HepG2 (cell line): ENCODE measurements around the gene CCBE1. TPM values are rescaled to one million over a fixed set of nuclear protein-coding genes. Genes with fewer than 3 reads are reported as not detected.

Source experiments
- BCL3 ChIP-seq: sonication (generic); formaldehyde crosslinking; IDR thresholded peaks from 2 replicates; pipeline ENCODE4 v1.5.1; 2020; ENCODE audit warnings: mild to moderate bottlenecking, missing genetic modification reagents, moderate library complexity
- CTCF ChIP-seq: sonication (generic); formaldehyde crosslinking; IDR thresholded peaks from 2 replicates; pipeline ENCODE4 v1.5.0; 2020; ENCODE audit warnings: mild to moderate bottlenecking, missing genetic modification reagents, moderate library complexity
- EEA1 ChIP-seq: sonication (generic); formaldehyde crosslinking; IDR thresholded peaks from 2 replicates; pipeline ENCODE4 v1.5.1; 2020; ENCODE audit warnings: mild to moderate bottlenecking, missing genetic modification reagents, borderline replicate concordance
- EP300 ChIP-seq, 3 experiments: sonication (generic) in 1 of 3; formaldehyde crosslinking in 1 of 3; IDR thresholded peaks; 2 replicates each; pipeline versions ENCODE4 v1.5.1 to v1.6.1; 2011 to 2020; ENCODE audit warnings: low read depth in 2 of 3, low read length in 2 of 3, borderline replicate concordance in 1 of 3, improper control_type of control experiment in 1 of 3, mild to moderate bottlenecking in 1 of 3, missing genetic modification reagents in 1 of 3, moderate library complexity in 1 of 3
- FOXA1 ChIP-seq, 2 experiments: fragments of 450-650 bp in 1 of 2; sonication (generic) in 1 of 2; formaldehyde crosslinking in 1 of 2; IDR thresholded peaks; 2 replicates each; pipeline versions ENCODE4 v1.4.0 to v1.6.1; 2016 to 2020; ENCODE audit warnings: missing genetic modification reagents in 1 of 2
- GABPB1 ChIP-seq: IDR thresholded peaks from 2 replicates; pipeline ENCODE4 v1.6.1; 2016; ENCODE audit warnings: mild to moderate bottlenecking, missing genetic modification reagents, moderate library complexity, missing compliant biosample characterization
- GATAD1 ChIP-seq: IDR thresholded peaks from 2 replicates; pipeline ENCODE4 v1.6.1; 2016; ENCODE audit warnings: missing genetic modification reagents, missing compliant biosample characterization
- HNF1A ChIP-seq, 2 experiments: sonication (generic) in 1 of 2; formaldehyde crosslinking in 1 of 2; IDR thresholded peaks; 2 replicates each; pipeline versions ENCODE4 v1.4.0 to v1.6.1; 2016 to 2020; ENCODE audit warnings: borderline replicate concordance in 1 of 2, low read depth in 1 of 2, mild to moderate bottlenecking in 1 of 2, missing genetic modification reagents in 1 of 2
- MAFF ChIP-seq: IDR thresholded peaks from 2 replicates; pipeline ENCODE4 v1.6.1; 2011; ENCODE audit warnings: low read depth, low read length, improper control_type of control experiment
- MIER2 ChIP-seq: IDR thresholded peaks from 2 replicates; pipeline ENCODE4 v1.6.1; 2016; ENCODE audit warnings: missing biosample characterization, missing genetic modification reagents
- PHF20 ChIP-seq: sonication (generic); formaldehyde crosslinking; IDR thresholded peaks from 2 replicates; pipeline ENCODE4 v1.5.0; 2020; ENCODE audit warnings: mild to moderate bottlenecking, missing genetic modification reagents
- TCF12 ChIP-seq, 2 experiments: fragments of 450-650 bp in 1 of 2; sonication (generic) in 1 of 2; formaldehyde crosslinking in 1 of 2; IDR thresholded peaks; 2 replicates each; pipeline versions ENCODE4 v1.6.1 to v1.8.0; 2017 to 2022; ENCODE audit warnings: antibody characterized with exemption in 1 of 2, mild to moderate bottlenecking in 1 of 2, missing genetic modification reagents in 1 of 2, moderate library complexity in 1 of 2
- ZC3H4 ChIP-seq: sonication (generic); formaldehyde crosslinking; IDR thresholded peaks from 2 replicates; pipeline ENCODE4 v1.4.0; 2020; ENCODE audit warnings: missing genetic modification reagents, borderline replicate concordance
- ZFP37 ChIP-seq: sonication (generic); formaldehyde crosslinking; IDR thresholded peaks from 2 replicates; pipeline ENCODE4 v1.4.0; 2020; ENCODE audit warnings: missing genetic modification reagents, borderline replicate concordance
- ZNF232 ChIP-seq: sonication (generic); formaldehyde crosslinking; IDR thresholded peaks from 2 replicates; pipeline ENCODE4 v1.4.0; 2020; ENCODE audit warnings: missing genetic modification reagents, borderline replicate concordance
- ZNF292 ChIP-seq: sonication (generic); formaldehyde crosslinking; IDR thresholded peaks from 2 replicates; pipeline ENCODE4 v1.8.1; 2022; ENCODE audit warnings: mild to moderate bottlenecking, low read depth, missing genetic modification reagents, borderline replicate concordance
- ZNF724P ChIP-seq: sonication (generic); formaldehyde crosslinking; IDR thresholded peaks from 2 replicates; pipeline ENCODE4 v1.8.0; 2022; ENCODE audit warnings: missing genetic modification reagents, borderline replicate concordance
- ZNF792 ChIP-seq: IDR thresholded peaks from 2 replicates; pipeline ENCODE4 v1.6.1; 2016
- ZSCAN25 ChIP-seq: sonication (generic); formaldehyde crosslinking; IDR thresholded peaks from 2 replicates; pipeline ENCODE4 v1.8.0; 2022; ENCODE audit warnings: mild to moderate bottlenecking, missing genetic modification reagents
- polyA plus RNA-seq, 8 experiments: library from polyadenylated mRNA; depleted of rRNA in 3 of 8; stranded (reverse) in 7 of 8; unstranded in 1 of 8; fragments of >200 nt; fragmentation: Illumina TruSeq in 4 of 8; extraction: Trizol in 4 of 8; gene quantifications; 2 replicates each; pipeline versions ENCODE4 v1.2.1 to v1.2.3, GENCODE V29; 2011 to 2016; ENCODE audit warnings: low read depth in 4 of 8, missing spikeins in 1 of 8, mixed read lengths in 1 of 8; ENCODE audit not compliant: insufficient read depth in 1 of 8
- total RNA-seq, 5 experiments: library from RNA; depleted of rRNA; stranded (reverse); fragments of >200 nt; fragmentation: Illumina TruSeq; extraction: Trizol; gene quantifications; 2 replicates each; pipeline ENCODE4 v1.2.3, GENCODE V29; 2016; ENCODE audit warnings: low read depth in 1 of 5
- TF ChIP-seq, protein P1 (sequence below): sonication (generic); formaldehyde crosslinking; IDR thresholded peaks from 2 replicates; pipeline ENCODE4 v1.9.0; 2021; ENCODE audit warnings: missing genetic modification reagents, mild to moderate bottlenecking, borderline replicate concordance

Gene CCBE1
- total and polyA plus RNA-seq, 2 of the 13 experiments (the other 11 are each of a cell fraction or from before 2014, with no cell fraction given), result not detected

DNA sequence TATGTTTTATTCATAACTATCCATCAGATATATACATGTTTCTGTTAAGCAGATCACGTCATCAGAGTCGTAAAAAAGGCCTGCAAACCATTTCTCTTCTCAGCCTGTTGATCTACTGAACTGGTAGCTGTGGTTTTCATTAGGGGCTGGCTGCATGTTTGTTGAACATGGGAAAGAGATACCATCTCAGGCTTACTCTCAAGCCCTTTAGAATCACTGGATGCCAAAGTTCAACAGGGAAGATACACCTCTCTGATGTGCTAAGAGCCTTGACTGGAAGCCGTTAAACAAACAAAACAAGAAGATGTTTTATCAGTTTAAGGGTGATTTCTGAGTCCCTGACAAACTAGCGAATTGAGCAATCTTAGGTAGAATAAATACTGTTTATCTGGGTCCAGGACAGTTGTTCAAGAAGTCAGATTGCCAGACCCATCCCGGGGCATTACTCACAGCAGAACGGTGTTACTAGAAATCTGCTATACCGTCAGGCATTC, 243.7 kb downstream of the CCBE1 start (continued):
- TF ChIP-seq CTCF (CRISPR knock-in tag) (no peak), ZNF232 (CRISPR knock-in tag) (no peak), ZNF292 (no peak), EEA1 (no peak), GATAD1 (CRISPR knock-in tag) (0 out of 2 replicates have a peak, but pooled peaks have one; percentile 14), GABPB1 (CRISPR knock-in tag) (no peak), ZNF792 (CRISPR knock-in tag) (peak; percentile 86), MAFF (no peak), FOXA1 (IDR thresholded peaks at IDR 0.05) (no peak), FOXA1 (CRISPR knock-in tag; IDR thresholded peaks at IDR 0.05) (peak; percentile 90), EP300 (IDR thresholded peaks at IDR 0.05; ENCODE audit: low read depth in 2 of 2, low read length in 2 of 2) (peak; percentile 69 to 91; a peak in 3 of 4 replicates), EP300 (CRISPR knock-in tag; IDR thresholded peaks at IDR 0.05; ENCODE audit: borderline replicate concordance) (peak; percentile 80), MIER2 (CRISPR knock-in tag) (peak; percentile 85), ZFP37 (CRISPR knock-in tag) (no peak), PHF20 (CRISPR knock-in tag) (no peak), ZSCAN25 (CRISPR knock-in tag) (no peak), BCL3 (CRISPR knock-in tag) (no peak), ZC3H4 (no peak), HNF1A (IDR thresholded peaks at IDR 0.05; ENCODE audit: low read depth) (peak; percentile 67), HNF1A (CRISPR knock-in tag; IDR thresholded peaks at IDR 0.05; ENCODE audit: borderline replicate concordance) (peak; percentile 49; the same call in 1 of the 2 replicates), TCF12 (IDR thresholded peaks at IDR 0.05) (no peak), TCF12 (CRISPR knock-in tag; IDR thresholded peaks at IDR 0.05) (peak; percentile 88; the same call in 1 of the 2 replicates), ZNF724P (no peak)
- TF ChIP-seq, protein P1, sequence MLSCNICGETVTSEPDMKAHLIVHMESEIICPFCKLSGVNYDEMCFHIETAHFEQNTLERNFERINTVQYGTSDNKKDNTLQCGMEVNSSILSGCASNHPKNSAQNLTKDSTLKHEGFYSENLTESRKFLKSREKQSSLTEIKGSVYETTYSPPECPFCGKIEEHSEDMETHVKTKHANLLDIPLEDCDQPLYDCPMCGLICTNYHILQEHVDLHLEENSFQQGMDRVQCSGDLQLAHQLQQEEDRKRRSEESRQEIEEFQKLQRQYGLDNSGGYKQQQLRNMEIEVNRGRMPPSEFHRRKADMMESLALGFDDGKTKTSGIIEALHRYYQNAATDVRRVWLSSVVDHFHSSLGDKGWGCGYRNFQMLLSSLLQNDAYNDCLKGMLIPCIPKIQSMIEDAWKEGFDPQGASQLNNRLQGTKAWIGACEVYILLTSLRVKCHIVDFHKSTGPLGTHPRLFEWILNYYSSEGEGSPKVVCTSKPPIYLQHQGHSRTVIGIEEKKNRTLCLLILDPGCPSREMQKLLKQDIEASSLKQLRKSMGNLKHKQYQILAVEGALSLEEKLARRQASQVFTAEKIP (CRISPR knock-in tag), result no peak
